SJCRH30 (cell line): ENCODE data around the gene LIN7B. TPM values are rescaled to one million over a fixed set of nuclear protein-coding genes. Genes with fewer than 3 reads are reported as not detected.

Experiments used
- DNase-seq, 2 experiments: peaks; one replicate each; pipeline ENCODE4 v3.0.0-alpha.2; 2015 to 2020
- H3K27ac ChIP-seq: fragments of 250-450 bp; sonication (Bioruptor Pico); 2 replicates; pipeline ENCODE4 v1.5.1; 2020; ENCODE audit warnings: mild to moderate bottlenecking, moderate library complexity
- H3K27me3 ChIP-seq: fragments of 250-450 bp; sonication (Bioruptor Pico); 2 replicates; pipeline ENCODE4 v1.5.1; 2020; ENCODE audit warnings: mild to moderate bottlenecking, moderate library complexity
- H3K36me3 ChIP-seq: fragments of 250-450 bp; sonication (Bioruptor Pico); 2 replicates; pipeline ENCODE4 v1.5.1; 2020; ENCODE audit warnings: mild to moderate bottlenecking, moderate library complexity
- H3K4me1 ChIP-seq: fragments of 250-450 bp; sonication (Bioruptor Pico); 2 replicates; pipeline ENCODE4 v1.5.1; 2020; ENCODE audit warnings: mild to moderate bottlenecking, moderate library complexity
- H3K4me3 ChIP-seq: fragments of 250-450 bp; sonication (Bioruptor Pico); 2 replicates; pipeline ENCODE4 v1.5.1; 2020; ENCODE audit warnings: mild to moderate bottlenecking, moderate library complexity
- H3K9me3 ChIP-seq: fragments of 250-450 bp; sonication (Bioruptor Pico); replicated peaks from 2 replicates; pipeline ENCODE4 v1.5.1; 2020; ENCODE audit warnings: mild to moderate bottlenecking, moderate library complexity
- total RNA-seq: library from RNA; depleted of rRNA; stranded (reverse); fragments of >200 nt; shearing (Covaris generic); gene quantifications from 2 replicates; pipeline ENCODE4 v1.2.3, GENCODE V29; 2014

The LIN7B gene
- total RNA-seq, 1 experiment from 2014 or later: 4.1 TPM

DNA sequence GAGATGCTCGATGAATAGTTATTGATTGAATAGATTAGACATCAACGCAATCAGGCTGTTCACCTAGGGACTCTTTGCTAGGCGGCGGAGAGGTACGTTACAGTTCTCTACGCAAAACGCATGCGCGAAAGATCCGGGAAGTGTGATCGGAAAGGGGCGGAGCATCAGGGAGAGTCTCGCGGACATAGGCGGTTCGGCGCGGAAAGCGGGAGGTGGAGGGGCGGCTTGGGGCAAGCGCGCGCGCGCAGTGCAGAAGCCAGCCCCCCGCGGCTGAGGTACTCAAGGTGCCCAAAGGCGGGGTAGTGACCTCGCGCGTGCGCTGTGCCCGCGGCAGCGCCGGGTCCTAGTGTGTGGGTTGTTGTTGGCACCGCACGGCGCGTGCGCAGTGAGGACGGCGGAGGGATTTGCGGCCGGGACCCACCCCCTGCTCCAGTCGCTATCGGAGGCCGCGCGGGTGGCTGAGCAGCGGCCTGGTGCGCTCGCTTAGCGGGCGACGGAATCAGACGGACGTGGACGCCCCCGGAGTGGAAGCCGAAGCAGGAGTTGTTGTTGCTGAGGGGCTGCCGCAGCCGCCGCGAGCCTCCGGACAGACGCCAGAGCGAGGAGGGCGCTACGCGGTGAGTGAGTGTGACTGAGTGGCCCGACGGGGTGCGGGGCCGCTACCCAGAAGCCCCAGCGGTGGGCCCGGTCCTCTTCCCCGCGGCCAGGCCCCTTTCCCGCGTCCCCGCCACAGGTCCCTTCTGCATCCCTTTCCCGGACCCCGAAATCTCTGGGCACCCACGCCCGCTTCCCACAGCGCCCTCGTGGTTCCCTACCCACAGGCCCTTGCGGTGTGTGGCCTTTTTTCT is 28.9 kb upstream of the LIN7B start, which contains the start of gene SNRNP70:
Gene SNRNP70 (plus strand): TSS at position 432 of the 848 bp plus-strand sequence. CDS start 964 bp downstream, outside the sequence.
- H3K4me1 ChIP-seq: peaks cover 5% of the 10 kb centered on the region; the same call in 1 of the 2 replicates

DNA sequence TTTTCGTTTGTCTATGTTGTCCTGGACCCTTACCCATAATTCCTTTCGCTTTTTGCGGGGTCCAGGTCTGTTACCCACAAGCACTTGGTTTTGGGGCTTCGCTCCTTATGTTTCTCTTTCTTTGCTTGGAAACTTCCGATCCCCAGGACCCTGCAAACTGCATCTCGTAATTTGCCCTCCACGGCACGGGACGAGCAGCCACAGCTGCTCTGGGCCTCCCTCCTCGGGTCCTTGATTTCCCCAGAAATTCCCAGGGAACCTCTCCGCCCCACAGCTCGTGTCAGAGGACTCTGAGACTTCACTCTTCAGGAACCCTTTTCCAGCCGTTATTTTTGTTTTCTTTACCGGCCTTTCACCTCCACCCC is 28.3 kb upstream of the LIN7B start:
- Histone ChIP-seq H3K36me3 (peaks cover 33% of the 10 kb centered on the region), H3K4me1 (peaks cover 5% of the 10 kb centered on the region; the same call in 1 of the 2 replicates), H3K27ac (peak overlapping the region; percentile 92), H3K4me3 (peak overlapping the region; percentile 94), H3K27me3 (no peaks in the 10 kb centered on the region), H3K9me3 (no peaks in the 10 kb centered on the region)
- DNase-seq: no peak

More for the DNA sequence above, 28.9 kb upstream of the LIN7B start, which contains the start of gene SNRNP70:
- Histone ChIP-seq H3K27ac (peak within 1 kb of the TSS; percentile 92), H3K9me3 (no peaks in the 10 kb centered on the region), H3K27me3 (no peaks in the 10 kb centered on the region), H3K36me3 (peaks cover 27% of the 10 kb centered on the region), H3K4me3 (peak within 1 kb of the TSS; percentile 94)
- peak; percentile 99 for DNase-seq

DNA sequence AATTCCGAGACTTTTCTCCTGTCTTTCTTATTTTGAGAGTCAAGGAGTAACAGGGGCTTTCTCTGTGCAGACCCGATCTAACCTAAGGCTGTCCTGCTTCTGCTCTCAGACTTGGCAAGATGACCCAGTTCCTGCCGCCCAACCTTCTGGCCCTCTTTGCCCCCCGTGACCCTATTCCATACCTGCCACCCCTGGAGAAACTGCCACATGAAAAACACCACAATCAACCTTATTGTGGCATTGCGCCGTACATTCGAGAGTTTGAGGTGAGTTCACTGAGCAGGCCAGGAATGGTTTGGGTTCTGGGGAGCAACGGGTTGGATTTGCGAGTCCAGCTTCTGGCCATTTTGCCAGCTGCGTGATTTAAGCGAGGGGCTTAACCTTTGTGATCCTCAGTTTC is 27.9 kb upstream of the LIN7B start:
- DNase-seq: no peak
- Histone ChIP-seq H3K9me3 (no peaks in the 10 kb centered on the region), H3K27ac (peak overlapping the region; percentile 92), H3K4me3 (peak overlapping the region; percentile 94), H3K27me3 (no peaks in the 10 kb centered on the region), H3K4me1 (peaks cover 5% of the 10 kb centered on the region; the same call in 1 of the 2 replicates), H3K36me3 (peaks cover 38% of the 10 kb centered on the region)

DNA sequence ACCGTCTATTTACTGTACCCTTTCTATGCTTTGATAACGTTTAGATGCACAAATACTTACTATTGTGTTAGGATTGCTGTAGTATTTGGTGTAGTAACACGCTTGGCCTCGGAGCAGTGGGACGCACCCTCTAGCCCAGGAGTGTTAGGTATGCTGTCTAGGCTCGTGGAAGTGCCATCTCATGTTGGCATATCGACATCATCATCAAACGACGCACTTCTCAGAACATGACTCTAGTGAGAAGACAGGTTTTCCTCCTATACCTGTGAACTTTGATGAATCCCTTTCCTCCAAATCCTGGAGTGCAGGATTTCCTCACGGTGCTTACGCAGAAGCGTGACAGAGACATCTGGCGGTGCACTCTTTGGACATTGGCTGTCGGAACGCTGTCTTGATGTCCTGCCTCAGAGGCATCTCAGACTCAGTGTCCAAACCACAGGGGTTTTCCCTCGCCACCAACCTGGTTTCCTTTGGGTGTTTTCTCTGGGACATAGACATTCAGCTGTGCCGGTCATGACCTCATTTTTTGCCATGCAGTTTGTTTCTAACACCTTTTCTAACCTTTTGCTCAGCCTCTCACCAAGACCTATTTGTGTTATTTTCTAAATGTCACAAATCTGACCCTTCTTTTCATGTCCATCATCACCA is 22.7 kb upstream of the LIN7B start:
- Histone ChIP-seq H3K27ac (no peak overlapping the region), H3K27me3 (no peaks in the 10 kb centered on the region), H3K9me3 (no peaks in the 10 kb centered on the region), H3K4me1 (peaks cover 3% of the 10 kb centered on the region; the same call in 1 of the 2 replicates), H3K4me3 (no peak overlapping the region), H3K36me3 (peaks cover 75% of the 10 kb centered on the region)
- no peak for DNase-seq

DNA sequence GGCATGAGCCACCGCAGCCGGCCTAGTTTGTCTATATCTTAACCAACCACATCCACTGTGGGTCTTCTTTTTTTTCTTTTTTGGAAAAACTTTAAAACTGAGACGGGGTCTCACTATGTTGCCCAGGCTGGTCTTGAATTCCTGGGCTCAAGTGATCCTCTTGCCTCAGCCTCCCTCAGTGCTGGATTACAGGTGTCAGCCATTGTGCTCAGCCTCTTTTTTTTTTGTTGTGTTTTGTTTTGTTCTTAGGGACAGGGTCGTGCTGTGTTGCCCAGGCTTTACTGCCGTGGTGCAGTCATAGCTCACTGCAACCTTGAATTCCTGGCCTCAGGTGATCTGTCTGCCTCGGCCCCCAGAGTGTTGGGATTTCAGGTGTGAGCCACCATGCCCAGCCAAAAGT is 21.5 kb upstream of the LIN7B start:
- peaks cover 73% of the 10 kb centered on the region for H3K36me3 ChIP-seq
- H3K4me1 ChIP-seq: no peaks in the 10 kb centered on the region
- H3K27ac ChIP-seq: no peak overlapping the region
- DNase-seq: no peak
- no peaks in the 10 kb centered on the region for H3K9me3 ChIP-seq
- H3K4me3 ChIP-seq: no peak overlapping the region
- no peaks in the 10 kb centered on the region for H3K27me3 ChIP-seq

DNA sequence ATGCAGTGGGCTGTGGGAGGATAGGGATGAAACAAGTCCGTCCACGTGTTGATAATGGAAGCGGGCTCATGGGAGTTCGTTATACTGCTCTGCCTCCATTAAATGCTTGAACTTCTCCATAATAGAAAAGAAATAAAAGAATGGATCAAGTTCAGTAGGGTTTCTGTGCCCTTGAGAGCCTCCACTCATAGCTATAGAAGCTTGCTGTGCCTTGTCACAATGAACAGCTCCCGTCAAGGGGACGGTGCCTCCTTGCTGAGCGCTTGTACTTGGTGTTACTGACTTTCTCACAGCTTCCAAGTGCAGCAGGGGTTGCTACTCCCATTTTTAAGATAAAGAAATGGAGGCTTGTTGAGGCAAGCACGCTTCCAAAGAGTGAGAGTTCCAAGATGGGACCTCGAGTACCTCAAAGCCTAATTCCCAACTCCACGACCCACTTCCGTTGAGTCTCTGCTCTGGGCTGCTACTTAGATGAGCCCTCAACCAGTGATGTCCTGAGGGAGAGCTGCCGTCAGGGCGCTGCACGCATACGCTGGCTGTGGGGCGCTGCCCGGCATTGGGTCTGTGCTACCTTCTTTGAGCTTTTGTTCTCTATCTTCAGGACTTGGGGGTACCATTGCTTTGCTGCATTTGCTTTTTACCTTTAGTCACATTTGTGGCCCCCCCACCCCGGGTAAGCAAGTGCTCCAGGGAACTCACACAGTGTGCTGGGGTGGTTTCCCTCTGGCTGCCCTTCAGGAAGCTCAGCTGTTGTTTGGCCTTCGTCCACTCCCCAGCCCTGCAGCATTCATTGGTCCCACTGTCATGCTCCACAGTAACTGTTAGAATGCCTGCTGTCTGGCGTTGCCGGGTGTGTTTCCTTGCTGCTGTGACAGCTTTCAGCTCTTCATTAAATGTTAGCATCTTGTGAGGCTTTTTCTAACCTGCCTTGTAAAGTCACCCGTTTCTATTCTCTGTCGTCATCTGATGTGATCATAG is 19.4 kb upstream of the LIN7B start:
- peaks cover 82% of the 10 kb centered on the region for H3K36me3 ChIP-seq
- no peaks in the 10 kb centered on the region for H3K4me1 ChIP-seq
- no peak overlapping the region for H3K27ac ChIP-seq

DNA sequence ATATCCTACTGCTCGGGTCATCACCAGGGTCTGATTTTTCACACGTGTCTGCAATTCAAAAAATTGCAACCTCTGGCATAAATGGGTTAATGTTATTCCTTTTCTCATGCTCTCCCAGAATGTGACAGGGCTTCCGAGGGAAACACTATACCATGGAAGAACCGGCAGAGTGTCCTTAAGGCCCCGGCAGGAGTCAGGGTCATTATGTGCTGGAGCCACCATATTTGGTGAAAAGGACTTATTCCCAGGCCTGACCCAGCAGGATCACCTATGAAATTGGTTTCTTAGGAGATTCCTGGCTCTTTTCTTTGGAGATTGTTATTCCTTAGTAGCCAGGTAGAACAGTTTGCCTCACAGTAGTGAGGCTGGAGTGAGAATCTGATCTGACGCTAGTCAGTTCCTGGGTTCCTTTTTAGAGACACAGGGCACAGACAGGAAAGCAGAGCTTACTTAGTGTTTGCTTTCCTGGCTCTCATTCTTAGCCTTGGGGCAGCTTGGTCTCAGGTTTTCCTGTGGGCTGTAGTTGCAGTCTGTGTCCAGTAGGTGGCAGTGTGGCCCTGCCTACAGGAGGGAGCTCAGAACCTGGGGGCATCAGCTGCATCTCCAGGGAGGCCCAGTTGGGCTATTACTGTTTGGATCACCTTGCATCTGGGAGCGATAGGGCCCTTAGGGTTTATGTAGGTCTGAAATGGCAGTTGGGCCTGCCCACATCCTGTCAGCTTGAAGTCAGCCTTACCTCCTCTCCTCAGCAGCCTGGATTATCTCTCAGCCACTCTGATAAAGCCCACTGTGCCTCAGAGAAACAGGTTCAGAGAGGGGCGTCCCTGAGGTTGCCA is 16.5 kb upstream of the LIN7B start:
- Histone ChIP-seq H3K36me3 (peaks cover 74% of the 10 kb centered on the region), H3K27ac (no peak overlapping the region), H3K9me3 (no peaks in the 10 kb centered on the region), H3K4me1 (no peaks in the 10 kb centered on the region), H3K27me3 (no peaks in the 10 kb centered on the region), H3K4me3 (no peak overlapping the region)
- peak; percentile 69 to 87 for DNase-seq

More for the DNA sequence above, 19.4 kb upstream of the LIN7B start:
- DNase-seq: no peak
- H3K9me3 ChIP-seq: no peaks in the 10 kb centered on the region
- no peaks in the 10 kb centered on the region for H3K27me3 ChIP-seq
- no peak overlapping the region for H3K4me3 ChIP-seq

DNA sequence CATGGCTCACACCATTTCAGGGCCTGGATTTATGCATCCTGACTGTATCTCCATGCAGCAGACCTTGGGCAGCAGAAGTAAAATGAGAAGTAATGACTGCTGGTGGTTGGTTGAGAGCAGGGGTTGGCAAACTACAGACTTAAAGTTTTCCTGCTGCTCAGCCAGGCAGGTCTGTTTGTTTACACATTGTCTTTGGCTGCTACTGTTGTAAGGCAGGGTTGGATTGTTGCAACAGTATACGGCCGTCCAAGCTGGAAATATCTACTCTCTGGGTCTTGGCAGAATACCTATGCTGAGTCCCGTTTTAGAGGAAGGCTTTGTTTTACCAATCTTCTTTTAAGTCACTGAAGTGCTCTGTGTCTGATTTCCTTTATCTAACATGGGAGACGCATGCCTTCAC is 15.4 kb upstream of the LIN7B start:
- Histone ChIP-seq H3K9me3 (no peaks in the 10 kb centered on the region), H3K36me3 (peaks cover 76% of the 10 kb centered on the region), H3K4me3 (no peak overlapping the region), H3K27me3 (no peaks in the 10 kb centered on the region), H3K27ac (no peak overlapping the region), H3K4me1 (no peaks in the 10 kb centered on the region)
- DNase-seq: no peak

DNA sequence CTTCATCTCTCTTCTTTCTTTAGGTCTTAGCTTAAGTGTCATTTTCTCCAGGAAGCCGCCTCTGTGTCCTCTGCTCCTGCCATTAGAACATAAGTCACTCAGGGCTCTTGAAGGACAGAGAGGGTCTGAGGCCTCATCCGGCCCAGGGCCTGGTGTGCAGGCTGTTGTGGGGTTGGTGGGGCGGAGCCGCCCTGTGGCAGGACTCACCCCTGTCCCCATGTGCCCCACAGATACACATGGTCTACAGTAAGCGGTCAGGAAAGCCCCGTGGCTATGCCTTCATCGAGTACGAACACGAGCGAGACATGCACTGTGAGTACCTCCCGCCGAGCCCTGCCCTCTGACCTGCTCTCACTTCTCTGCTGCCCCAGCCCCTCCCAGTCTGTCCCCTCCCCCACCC is 13.0 kb upstream of the LIN7B start:
- Histone ChIP-seq H3K27me3 (no peaks in the 10 kb centered on the region), H3K4me1 (no peaks in the 10 kb centered on the region), H3K27ac (no peak overlapping the region), H3K9me3 (no peaks in the 10 kb centered on the region), H3K4me3 (no peak overlapping the region), H3K36me3 (peaks cover 78% of the 10 kb centered on the region)
- no peak for DNase-seq

DNA sequence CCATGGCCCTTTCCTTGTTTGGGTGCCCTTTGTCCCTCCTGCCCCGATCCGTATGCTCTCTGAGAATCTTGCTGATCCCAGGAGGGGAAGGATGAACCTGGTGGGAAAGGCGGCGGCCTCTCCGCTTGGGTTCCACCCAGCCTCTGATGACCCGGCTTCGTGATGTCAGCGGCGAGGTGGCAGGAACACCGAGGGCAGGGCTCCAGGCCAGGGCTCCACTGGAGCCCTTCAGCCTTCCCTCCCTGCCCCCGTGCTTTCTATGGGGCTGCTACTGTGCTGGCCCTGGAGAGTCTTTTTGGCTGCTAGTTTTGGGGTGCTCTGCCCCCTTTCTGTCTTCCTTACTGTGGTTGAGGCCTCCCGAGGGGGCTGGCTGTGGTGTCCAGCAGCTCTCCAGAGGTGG is 11.9 kb upstream of the LIN7B start:
- Histone ChIP-seq H3K4me1 (no peaks in the 10 kb centered on the region), H3K4me3 (no peak overlapping the region), H3K27ac (no peak overlapping the region), H3K9me3 (no peaks in the 10 kb centered on the region), H3K27me3 (no peaks in the 10 kb centered on the region), H3K36me3 (peaks cover 81% of the 10 kb centered on the region)
- no peak for DNase-seq

DNA sequence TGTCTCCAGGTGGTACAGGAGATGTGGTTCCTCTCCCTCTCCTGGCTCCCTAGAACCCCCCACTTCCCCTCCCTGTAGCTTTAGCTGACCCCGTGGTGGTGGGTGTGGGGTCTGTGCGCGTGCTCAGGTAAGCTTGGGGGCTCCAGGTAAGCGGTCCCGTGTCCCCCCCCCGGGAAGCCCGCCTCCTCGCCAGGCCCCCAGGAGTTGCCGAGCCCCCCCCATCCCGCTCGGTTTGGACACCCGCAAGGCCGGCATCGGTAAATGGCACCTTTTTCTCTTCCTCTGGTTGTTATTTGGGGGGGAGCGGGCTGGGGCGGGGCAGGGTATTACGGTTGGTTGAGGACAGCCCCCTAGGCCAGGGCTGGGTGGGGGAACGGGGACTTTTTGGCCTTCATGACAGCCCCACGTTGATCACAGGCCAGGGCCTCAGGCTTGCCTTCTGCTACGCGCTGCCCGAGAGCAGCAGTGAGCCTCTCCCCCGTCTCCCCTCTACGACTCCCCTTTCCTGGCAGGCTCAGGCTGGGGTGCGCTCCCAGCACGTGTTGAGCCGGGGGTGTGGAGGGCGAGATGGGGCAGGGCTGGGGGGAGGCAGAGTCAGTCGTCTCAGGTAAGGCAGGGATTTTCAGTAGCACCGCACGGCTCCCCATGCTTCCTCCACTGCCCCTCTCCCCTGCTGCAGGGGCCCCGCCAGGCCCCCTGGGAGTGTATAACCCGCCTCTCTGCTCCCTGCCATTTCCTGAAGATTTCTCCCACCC is 10.7 kb upstream of the LIN7B start:
- Histone ChIP-seq H3K4me1 (no peaks in the 10 kb centered on the region), H3K27me3 (no peaks in the 10 kb centered on the region), H3K36me3 (peaks cover 79% of the 10 kb centered on the region), H3K27ac (no peak overlapping the region), H3K9me3 (no peaks in the 10 kb centered on the region), H3K4me3 (no peak overlapping the region)
- DNase-seq: no peak

DNA sequence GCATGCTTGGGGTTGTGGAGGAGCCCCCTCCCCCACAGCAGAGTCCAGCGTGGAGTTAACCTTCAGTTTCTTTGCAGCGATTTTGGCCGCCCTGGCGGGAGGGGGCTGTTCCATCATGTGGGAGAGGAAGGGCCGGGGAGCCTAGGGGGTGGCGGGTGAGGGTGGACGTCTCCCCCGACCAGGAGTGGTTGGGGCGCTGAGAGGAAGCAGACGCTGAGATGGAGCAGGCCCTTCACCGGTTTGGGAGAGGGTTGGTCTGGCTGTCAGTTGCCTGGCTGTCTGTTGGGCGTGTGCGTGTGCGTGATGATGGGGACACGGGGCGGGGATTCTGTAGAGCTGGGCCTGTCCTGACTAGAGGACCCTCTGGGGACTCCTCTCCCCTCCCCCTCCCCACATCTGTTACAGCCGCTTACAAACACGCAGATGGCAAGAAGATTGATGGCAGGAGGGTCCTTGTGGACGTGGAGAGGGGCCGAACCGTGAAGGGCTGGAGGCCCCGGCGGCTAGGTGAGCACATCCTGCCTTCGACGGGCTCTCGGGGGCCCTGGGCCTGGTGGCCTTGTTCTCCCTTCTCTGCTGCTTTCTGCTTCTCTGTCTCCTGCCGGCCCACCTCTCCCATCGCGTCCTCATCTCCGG is 9.8 kb upstream of the LIN7B start:
- DNase-seq: no peak
- H3K4me3 ChIP-seq: no peak overlapping the region
- no peaks in the 10 kb centered on the region; the same call in 1 of the 2 replicates for H3K9me3 ChIP-seq
- no peaks in the 10 kb centered on the region for H3K27me3 ChIP-seq
- no peak overlapping the region for H3K27ac ChIP-seq
- H3K36me3 ChIP-seq: peaks cover 79% of the 10 kb centered on the region
- no peaks in the 10 kb centered on the region for H3K4me1 ChIP-seq

DNA sequence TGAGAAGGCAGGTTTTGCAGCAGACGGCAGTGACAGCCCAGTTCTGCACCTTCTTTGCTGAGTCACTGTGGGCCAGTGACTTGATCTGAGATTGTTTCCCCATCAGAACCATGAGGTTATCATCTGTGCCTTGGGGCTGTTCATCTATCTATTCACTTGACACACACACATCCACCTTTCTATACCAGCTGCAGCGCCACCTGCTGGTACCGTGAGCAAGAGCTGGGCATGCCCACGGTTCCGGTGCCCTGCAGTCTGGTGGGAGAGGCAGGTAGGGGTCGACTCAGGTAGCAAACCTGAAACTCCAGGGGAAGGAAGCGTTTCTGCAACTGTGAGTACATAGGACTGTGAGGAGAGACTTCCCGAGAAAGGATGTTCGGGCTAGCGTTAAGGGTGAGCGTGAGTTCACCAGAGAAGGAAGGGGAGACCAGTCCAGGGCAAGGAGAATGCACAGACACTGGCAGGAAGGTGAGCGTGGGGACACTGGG is 7.5 kb upstream of the LIN7B start:
- Histone ChIP-seq H3K27me3 (no peaks in the 10 kb centered on the region), H3K27ac (no peak overlapping the region), H3K9me3 (no peaks in the 10 kb centered on the region; the same call in 1 of the 2 replicates), H3K36me3 (peaks cover 65% of the 10 kb centered on the region), H3K4me1 (no peaks in the 10 kb centered on the region), H3K4me3 (no peak overlapping the region)
- DNase-seq: peak in 1 of 2 experiments; percentile 52
